ENCODE data around the gene SMC6. TPM values are rescaled to one million over a fixed set of nuclear protein-coding genes. Genes with fewer than 3 reads are reported as not detected.

The SMC6 gene
- total and polyA plus RNA-seq, 2 experiments from 2014 or later = 53.4 to 59.8 TPM

- Histone ChIP-seq H3K4me3 (no peak overlapping the region), H3K4me2 (no peak overlapping the region), H3K36me3 (ENCODE audit: insufficient read depth) (peaks cover 22% of the 10 kb centered on the region), H3K9me2 (ENCODE audit: insufficient read depth) (no peaks in the 10 kb centered on the region), H3K79me2 (replicated peaks; ENCODE audit: insufficient read depth) (no peaks in the 10 kb centered on the region), H3K27me3 (ENCODE audit: insufficient read depth) (no peaks in the 10 kb centered on the region), H3K27ac (ENCODE audit: low read depth) (0 out of 2 replicates have a peak overlapping the region, but pooled peaks have one; percentile 4), H3K4me1 (ENCODE audit: insufficient read depth) (no peaks in the 10 kb centered on the region), H4K20me1 (replicated peaks; ENCODE audit: insufficient read depth) (no peaks in the 10 kb centered on the region; the same call in 1 of the 2 replicates), H3F3A (replicated peaks; ENCODE audit: low read depth) (no peaks in the 10 kb centered on the region), H2AFZ (no peak overlapping the region)
- Mint-ChIP-seq H3K9me3 (no peaks in the 10 kb centered on the region), H3K27me3 (ENCODE audit: insufficient read depth, low read depth, poor library complexity) (no peaks in the 10 kb centered on the region), H3K4me3 (no peak overlapping the region), H3K36me3 (ENCODE audit: low read depth) (peaks cover 53% of the 10 kb centered on the region), H3K27ac (no peak overlapping the region), H3K4me1 (peaks cover 10% of the 10 kb centered on the region; the same call in 2 of the 3 replicates)
- DNase-seq (ENCODE audit: low spot score) (no peak), ATAC-seq (no peak)
- TF ChIP-seq JUNB (IDR thresholded peaks at IDR 0.05; ENCODE audit: unreplicated experiment) (no peak), REST (IDR thresholded peaks at IDR 0.05; ENCODE audit: unreplicated experiment) (no peak), EZH2 (IDR thresholded peaks at IDR 0.05; ENCODE audit: low read depth, unreplicated experiment) (no peak), EZH2phosphoT487 (IDR thresholded peaks at IDR 0.05; ENCODE audit: unreplicated experiment) (no peak), ZNF462 (CRISPR knock-in tag; IDR thresholded peaks at IDR 0.05) (no peak), CREB1 (CRISPR knock-in tag; IDR thresholded peaks at IDR 0.05; ENCODE audit: low read depth) (no peak), POLR2AphosphoS5 (IDR thresholded peaks at IDR 0.05; ENCODE audit: low read depth) (no peak), ETS1 (IDR thresholded peaks at IDR 0.05) (no peak), NANOG (IDR thresholded peaks at IDR 0.05; ENCODE audit: borderline replicate concordance) (no peak), CTCF (conservative IDR thresholded peaks at IDR 0.05; ENCODE audit: low read depth in 2 of 2) (no peak), ZNF114 (CRISPR knock-in tag; IDR thresholded peaks at IDR 0.05) (no peak), STAT1 (IDR thresholded peaks at IDR 0.05; ENCODE audit: unreplicated experiment) (no peak), ZNF331 (CRISPR knock-in tag; IDR thresholded peaks at IDR 0.05; ENCODE audit: low read depth) (no peak)
Measured at GRCh38 chr2:17729880-17730279, 23.7 kb downstream of the SMC6 start.
